ENCODE results near the gene DYNLL1. TPM values are rescaled to one million over a fixed set of nuclear protein-coding genes. Genes with fewer than 3 reads are reported as not detected.
A peak's percentile ranks its signal among the peaks of the same experiment; 100 is the strongest.

The DYNLL1 gene
- total RNA-seq, 2 donors from 2014 or later, result 166 to 303 TPM

DNA sequence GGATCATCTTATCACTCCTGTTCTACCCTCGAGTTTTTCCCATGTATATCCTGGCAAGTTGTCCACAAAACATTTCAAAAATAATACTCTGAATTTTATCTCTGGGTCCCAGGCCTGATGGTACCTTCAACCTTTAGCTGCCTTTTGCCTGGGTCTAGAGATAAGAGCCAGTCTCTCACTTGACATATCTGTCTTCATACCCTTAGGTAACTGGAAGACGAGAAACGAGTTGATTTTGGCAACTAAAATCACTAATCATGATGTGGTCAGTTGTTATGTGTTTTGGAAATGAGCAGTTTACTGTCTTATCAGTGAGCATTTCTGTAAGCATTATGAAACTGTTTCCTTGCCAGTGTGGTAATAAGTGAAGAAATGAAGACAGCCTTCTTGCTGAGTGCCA lies 44.5 kb downstream of the DYNLL1 start:
- DNase-seq (ENCODE audit: low spot score), result no peak
- Histone ChIP-seq H3K27me3 (replicated peaks; ENCODE audit: insufficient read depth) (no peaks in the 10 kb centered on the region), H3K4me3 (no peak overlapping the region), H3K9me3 (no peaks in the 10 kb centered on the region), H3K27ac (peak overlapping the region; percentile 24 to 46), H3K36me3 (no peaks in the 10 kb centered on the region), H3K4me1 (replicated peaks) (peaks cover 14% of the 10 kb centered on the region)
- TF ChIP-seq, protein P1, sequence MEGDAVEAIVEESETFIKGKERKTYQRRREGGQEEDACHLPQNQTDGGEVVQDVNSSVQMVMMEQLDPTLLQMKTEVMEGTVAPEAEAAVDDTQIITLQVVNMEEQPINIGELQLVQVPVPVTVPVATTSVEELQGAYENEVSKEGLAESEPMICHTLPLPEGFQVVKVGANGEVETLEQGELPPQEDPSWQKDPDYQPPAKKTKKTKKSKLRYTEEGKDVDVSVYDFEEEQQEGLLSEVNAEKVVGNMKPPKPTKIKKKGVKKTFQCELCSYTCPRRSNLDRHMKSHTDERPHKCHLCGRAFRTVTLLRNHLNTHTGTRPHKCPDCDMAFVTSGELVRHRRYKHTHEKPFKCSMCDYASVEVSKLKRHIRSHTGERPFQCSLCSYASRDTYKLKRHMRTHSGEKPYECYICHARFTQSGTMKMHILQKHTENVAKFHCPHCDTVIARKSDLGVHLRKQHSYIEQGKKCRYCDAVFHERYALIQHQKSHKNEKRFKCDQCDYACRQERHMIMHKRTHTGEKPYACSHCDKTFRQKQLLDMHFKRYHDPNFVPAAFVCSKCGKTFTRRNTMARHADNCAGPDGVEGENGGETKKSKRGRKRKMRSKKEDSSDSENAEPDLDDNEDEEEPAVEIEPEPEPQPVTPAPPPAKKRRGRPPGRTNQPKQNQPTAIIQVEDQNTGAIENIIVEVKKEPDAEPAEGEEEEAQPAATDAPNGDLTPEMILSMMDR (IDR thresholded peaks at IDR 0.05), result no peak
- peak; percentile 26 for TF ChIP-seq POLR2AphosphoS5 (IDR thresholded peaks at IDR 0.05)
- no peak for TF ChIP-seq POLR2A (IDR thresholded peaks at IDR 0.05)
- intact Hi-C loops (cut with DNase I), result no loop called here
- 16% methylated on average over 3 of the region's 3 CpGs for WGBS

DNA sequence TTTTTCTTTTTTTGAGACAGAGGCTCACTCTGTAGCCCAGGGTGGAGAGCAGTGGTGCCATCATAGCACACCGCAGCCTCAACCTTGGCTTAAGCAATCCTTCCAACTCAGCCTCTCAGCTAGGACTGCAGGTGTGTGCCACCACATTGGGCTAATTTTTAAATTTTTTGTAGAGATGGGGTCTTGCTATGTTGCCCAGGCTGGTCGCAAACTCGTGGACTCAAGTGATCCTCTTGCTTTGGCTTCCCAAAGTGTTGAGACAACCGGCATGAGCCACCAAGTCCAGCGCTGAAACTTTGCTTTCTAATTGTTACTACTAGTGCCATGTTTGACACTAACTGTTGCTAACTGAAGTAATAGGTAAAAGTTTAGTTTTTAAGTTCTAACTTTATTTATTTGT lies 46.3 kb downstream of the DYNLL1 start:
- Histone ChIP-seq H3K27me3 (replicated peaks; ENCODE audit: insufficient read depth) (no peaks in the 10 kb centered on the region), H3K4me1 (replicated peaks) (peaks cover 11% of the 10 kb centered on the region), H3K4me3 (no peak overlapping the region), H3K9me3 (no peaks in the 10 kb centered on the region), H3K36me3 (peaks cover 0 to 5% of the 10 kb centered on the region in 2 donors), H3K27ac (no peak overlapping the region)
- WGBS, result 98% methylated on average over 5 of the region's 5 CpGs
- intact Hi-C loops (cut with DNase I), result no loop called here
- TF ChIP-seq, protein P1 (IDR thresholded peaks at IDR 0.05), result no peak
- TF ChIP-seq POLR2AphosphoS5 (IDR thresholded peaks at IDR 0.05) (no peak), POLR2A (IDR thresholded peaks at IDR 0.05) (no peak)
- no peak for DNase-seq (ENCODE audit: low spot score)

DNA sequence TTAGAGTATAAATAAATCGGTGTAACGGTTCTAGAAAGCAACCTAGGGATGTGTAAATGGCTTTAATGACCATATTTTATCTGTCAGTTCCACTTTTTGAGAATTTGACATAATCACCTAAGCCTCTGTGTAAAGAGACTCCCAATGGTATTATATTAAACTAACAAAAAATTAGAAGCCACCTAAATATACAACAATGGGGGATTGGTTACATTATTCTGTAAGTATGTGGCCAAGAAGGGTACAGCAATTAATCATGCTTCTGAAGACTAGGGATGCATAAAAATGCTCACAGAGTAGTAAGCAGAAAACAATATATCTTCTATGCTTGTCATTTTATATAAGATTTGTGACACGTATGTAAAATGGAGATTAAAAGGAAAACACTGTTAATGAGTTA lies 48.8 kb downstream of the DYNLL1 start:
- TF ChIP-seq POLR2A (IDR thresholded peaks at IDR 0.05), result no peak
- no peak for TF ChIP-seq POLR2AphosphoS5 (IDR thresholded peaks at IDR 0.05)
- intact Hi-C loops (cut with DNase I), result no loop called here
- no peak overlapping the region for H3K27ac ChIP-seq
- no peak for DNase-seq (ENCODE audit: low spot score)
- WGBS, result 85% methylated on average over 3 of the region's 3 CpGs
- H3K4me3 ChIP-seq, result no peak overlapping the region
- peaks cover 3% of the 10 kb centered on the region for H3K4me1 ChIP-seq (replicated peaks)
- H3K9me3 ChIP-seq, result no peaks in the 10 kb centered on the region
- no peaks in the 10 kb centered on the region for H3K27me3 ChIP-seq (replicated peaks; ENCODE audit: insufficient read depth)
- H3K36me3 ChIP-seq, result peaks cover 0 to 6% of the 10 kb centered on the region in 2 donors

DNA sequence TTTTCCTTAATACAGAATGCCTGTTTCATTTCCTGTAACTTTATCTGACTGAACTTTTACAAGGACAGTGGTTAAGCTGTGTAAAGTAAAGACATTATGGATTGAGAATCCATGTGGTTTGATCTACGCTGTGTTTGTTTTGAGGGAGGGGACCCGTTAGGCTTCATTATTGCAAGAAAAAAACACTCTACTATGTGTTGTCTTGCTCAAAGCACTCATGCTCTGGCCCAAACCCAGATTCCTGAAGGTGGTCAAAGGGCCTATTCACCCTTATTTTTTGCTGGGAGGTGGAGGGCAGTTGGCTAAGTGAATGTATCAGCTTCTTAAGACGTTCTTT lies 50.1 kb downstream of the DYNLL1 start:
- Histone ChIP-seq H3K9me3 (no peaks in the 10 kb centered on the region), H3K4me3 (no peak overlapping the region), H3K36me3 (peaks cover 0 to 6% of the 10 kb centered on the region in 2 donors), H3K4me1 (replicated peaks) (peaks cover 3% of the 10 kb centered on the region), H3K27ac (peak overlapping the region in 1 of 2 donors; percentile 58), H3K27me3 (replicated peaks; ENCODE audit: insufficient read depth) (no peaks in the 10 kb centered on the region)
- WGBS, result 27% methylated on average over 3 of the region's 3 CpGs
- intact Hi-C loops (cut with DNase I), result no loop called here
- no peak for TF ChIP-seq POLR2A (IDR thresholded peaks at IDR 0.05)
- peak; percentile 32 for TF ChIP-seq POLR2AphosphoS5 (IDR thresholded peaks at IDR 0.05)
- TF ChIP-seq, protein P1 (IDR thresholded peaks at IDR 0.05), result no peak
- no peak for DNase-seq (ENCODE audit: low spot score)

Small RNA genes lying within 50 kb of the gene (small RNA-seq; reads per million reads assigned to genes)
- 0 reads per million in 2 donors for gene RF00019

Other genes with a start within 250 kb of the DYNLL1 start
- 100 to 1,000 TPM in 1 of 2 donors, 10 to 100 TPM in 1; 58.3 to 113 TPM for gene PXN, start 230.4 kb upstream of the DYNLL1 start, total RNA-seq
- under 1 TPM; under 0.01 TPM for gene RNU4-2, start 204.2 kb upstream of the DYNLL1 start, total RNA-seq
- under 1 TPM; under 0.01 TPM for gene RNU4-1, start 202.9 kb upstream of the DYNLL1 start, total RNA-seq
- 1 to 10 TPM in 1 of 2 donors, under 1 TPM in 1; 0.96 to 2.2 TPM for gene SIRT4, start 193.8 kb upstream of the DYNLL1 start, total RNA-seq
- gene PLA2G1B, start 168.3 kb upstream of the DYNLL1 start, total RNA-seq, result not detected
- 1 to 10 TPM; 1.7 to 8.2 TPM for gene MSI1, start 126.9 kb upstream of the DYNLL1 start, total RNA-seq
- 100 to 1,000 TPM; 616 to 965 TPM for gene COX6A1, start 58.0 kb upstream of the DYNLL1 start, total RNA-seq
- 10 to 100 TPM; 15.7 to 21.9 TPM for gene TRIAP1, start 49.7 kb upstream of the DYNLL1 start, total RNA-seq
- gene GATC, start 49.7 kb upstream of the DYNLL1 start, total RNA-seq, result 10 to 100 TPM; 19.3 to 30.1 TPM
- gene SRSF9, start 26.4 kb upstream of the DYNLL1 start, total RNA-seq, result 100 to 1,000 TPM in 1 of 2 donors, 10 to 100 TPM in 1; 98.7 to 131 TPM
- 10 to 100 TPM; 18.1 to 26.7 TPM for gene COQ5, start 33.0 kb downstream of the DYNLL1 start, total RNA-seq
- 100 to 1,000 TPM in 1 of 2 donors, 10 to 100 TPM in 1; 95.3 to 251 TPM for gene RNF10, start 38.2 kb downstream of the DYNLL1 start, total RNA-seq
- gene POP5, start 85.3 kb downstream of the DYNLL1 start, total RNA-seq, result 10 to 100 TPM; 39.3 to 45.2 TPM
- under 1 TPM; 0.23 to 0.62 TPM for gene CABP1, start 144.5 kb downstream of the DYNLL1 start, total RNA-seq
- 100 to 1,000 TPM; 116 to 124 TPM for gene MLEC, start 191.0 kb downstream of the DYNLL1 start, total RNA-seq
- gene UNC119B, start 214.3 kb downstream of the DYNLL1 start, total RNA-seq, result 10 to 100 TPM; 26.0 to 41.9 TPM
- gene ACADS, start 229.7 kb downstream of the DYNLL1 start, total RNA-seq, result 10 to 100 TPM; 29.4 to 36.0 TPM